Measurements from ENCODE around the gene SPACA5. TPM values are rescaled to one million over a fixed set of nuclear protein-coding genes. Genes with fewer than 3 reads are reported as not detected.

SPACA5 gene
- total and polyA plus RNA-seq, 2 of the 13 experiments (the other 11 are each of a cell fraction or from before 2014, with no cell fraction given), result not detected

- TF ChIP-seq IRF2 (CRISPR knock-in tag; IDR thresholded peaks at IDR 0.05) (no peak), PRDM10 (CRISPR knock-in tag; IDR thresholded peaks at IDR 0.05; ENCODE audit: low read depth) (no peak), ZNF235 (CRISPR knock-in tag; IDR thresholded peaks at IDR 0.05; ENCODE audit: borderline replicate concordance) (no peak), YY1 (IDR thresholded peaks at IDR 0.05; ENCODE audit: insufficient read depth, insufficient replicate concordance, low read depth, low read length) (no peak), TBX2 (CRISPR knock-in tag; IDR thresholded peaks at IDR 0.05; ENCODE audit: borderline replicate concordance) (no peak), NFATC3 (CRISPR knock-in tag; IDR thresholded peaks at IDR 0.05) (no peak), ZNF24 (IDR thresholded peaks at IDR 0.05) (no peak), SNAPC5 (CRISPR knock-in tag; IDR thresholded peaks at IDR 0.05; ENCODE audit: borderline replicate concordance) (no peak), ZIK1 (CRISPR knock-in tag; IDR thresholded peaks at IDR 0.05; ENCODE audit: borderline replicate concordance, low read depth) (no peak), NR2C2 (CRISPR knock-in tag; IDR thresholded peaks at IDR 0.05; ENCODE audit: borderline replicate concordance) (no peak), KLF16 (CRISPR knock-in tag; IDR thresholded peaks at IDR 0.05) (no peak)
- 100% methylated on average over 2 of the region's 3 CpGs for WGBS (ENCODE audit: low lambda C conversion rate)
- intact Hi-C loops (cut with micrococcal nuclease; ENCODE audit: unreplicated experiment) (no loop called here), in situ Hi-C loops (cut with HindIII; ENCODE audit: extremely low pct_ligation_motif_present, low pct_unique_long_range_greater_than_20kb) (no loop called here)
- ChIA-PET CTCF (ENCODE audit: low intra/inter-chr PET ratio, low total read pairs) (no interaction called here), POLR2A (no interaction called here)
- ATAC-seq (no peak), FAIRE-seq (no peak), DNase-seq (ENCODE audit: low spot score) (no peak)
- no peak overlapping the region for H3K4me3 ChIP-seq (replicated peaks in 1 of 3; ENCODE audit: insufficient read depth in 1 of 3, low read depth in 2 of 3, low read length in 3 of 3)
- no peak overlapping the region for H3K27ac ChIP-seq (ENCODE audit: extremely low read length, insufficient read depth, low read length)
- no peak overlapping the region for H3K9ac ChIP-seq (ENCODE audit: insufficient read depth, low read depth, low read length)
- H3K4me1 ChIP-seq (ENCODE audit: insufficient read depth, low read length), result no peaks in the 10 kb centered on the region
- H3K4me2 ChIP-seq (ENCODE audit: low read depth, low read length), result no peak overlapping the region
- peaks cover 0 to 13% of the 10 kb centered on the region in 2 experiments; a peak in 2 of 5 replicates for H3K36me3 ChIP-seq (replicated peaks in 1 of 2; ENCODE audit: control insufficient read depth in 1 of 2, insufficient read depth in 2 of 2, low read length in 2 of 2)
- no TSS peak for BruUV-seq (replicated peaks)
- H3K79me2 ChIP-seq (ENCODE audit: insufficient read depth, low read length), result no peaks in the 10 kb centered on the region
- no peak overlapping the region for H2AFZ ChIP-seq (ENCODE audit: low read length)
- H3K9me3 ChIP-seq (ENCODE audit: low read length), result peaks cover 38% of the 10 kb centered on the region
- no peaks in the 10 kb centered on the region for H4K20me1 ChIP-seq (ENCODE audit: insufficient read depth, low read length)
- H3K27me3 ChIP-seq (ENCODE audit: control insufficient read depth in 1 of 2, insufficient read depth in 2 of 2, low read length in 2 of 2), result no peaks in the 10 kb centered on the region
Measured at GRCh38 chrX:47973235-47973634, 33.6 kb upstream of the SPACA5 start.
